Naive B cell (primary cell): Measurements from ENCODE around the gene OR11H6. TPM values are rescaled to one million over a fixed set of nuclear protein-coding genes. Genes with fewer than 3 reads are reported as not detected.

ENCODE experiments used
- polyA plus RNA-seq, 6 donors: library from polyadenylated mRNA; unstranded; fragments of 300-500 nt; fragmentation: Illumina TruSeq; gene quantifications; one replicate each; pipeline ENCODE4 v1.2.3, GENCODE V29; 2021; ENCODE audit warnings: low read depth in 6 of 6

OR11H6 gene
- polyA plus RNA-seq, 6 donors from 2014 or later, result not detected

Other genes starting within 250 kb of the OR11H6 start
- not detected for gene OR4K15, start 248.1 kb upstream of the OR11H6 start, polyA plus RNA-seq
- gene OR4Q2, start 221.5 kb upstream of the OR11H6 start, polyA plus RNA-seq, result not detected
- not detected for gene OR4K14, start 204.4 kb upstream of the OR11H6 start, polyA plus RNA-seq
- not detected for gene OR4K13, start 187.7 kb upstream of the OR11H6 start, polyA plus RNA-seq
- not detected for gene OR4L1, start 163.7 kb upstream of the OR11H6 start, polyA plus RNA-seq
- not detected for gene OR4K17, start 113.0 kb upstream of the OR11H6 start, polyA plus RNA-seq
- not detected for gene OR4N5, start 84.9 kb upstream of the OR11H6 start, polyA plus RNA-seq
- gene OR11G2, start 32.8 kb upstream of the OR11H6 start, polyA plus RNA-seq, result not detected
- not detected for gene OR11H7, start 5.3 kb downstream of the OR11H6 start, polyA plus RNA-seq
- gene OR11H4, start 15.6 kb downstream of the OR11H6 start, polyA plus RNA-seq, result not detected
- gene TTC5, start 82.2 kb downstream of the OR11H6 start, polyA plus RNA-seq, result 10 to 100 TPM; 21.8 to 28.5 (median 26.6) TPM
- 10 to 100 TPM; 24.9 to 44.6 (median 32.7) TPM for gene CCNB1IP1, start 109.6 kb downstream of the OR11H6 start, polyA plus RNA-seq
- gene PARP2, start 119.9 kb downstream of the OR11H6 start, polyA plus RNA-seq, result 10 to 100 TPM in 3 of 6 donors, 1 to 10 TPM in 3; 6.2 to 17.0 (median 10.6) TPM
- gene TEP1, start 189.8 kb downstream of the OR11H6 start, polyA plus RNA-seq, result 10 to 100 TPM in 1 of 6 donors, 1 to 10 TPM in 4, under 1 TPM in 1; 0.15 to 17.2 (median 7.7) TPM
- under 1 TPM in 5 of 6 donors, not detected in 1; 0.13 to 0.51 (median 0.40) TPM for gene KLHL33, start 212.5 kb downstream of the OR11H6 start, polyA plus RNA-seq
- 10 to 100 TPM; 57.5 to 87.9 (median 67.4) TPM for gene OSGEP, start 231.1 kb downstream of the OR11H6 start, polyA plus RNA-seq
- 100 to 1,000 TPM; 129 to 187 (median 180) TPM for gene APEX1, start 231.5 kb downstream of the OR11H6 start, polyA plus RNA-seq
- 10 to 100 TPM; 40.1 to 67.6 (median 50.4) TPM for gene PIP4P1, start 237.7 kb downstream of the OR11H6 start, polyA plus RNA-seq
- 10 to 100 TPM; 24.1 to 67.8 (median 52.4) TPM for gene PNP, start 245.7 kb downstream of the OR11H6 start, polyA plus RNA-seq